Endothelial cell of umbilical vein (primary cell): ENCODE measurements around the gene CCDC171. TPM values are rescaled to one million over a fixed set of nuclear protein-coding genes. Genes with fewer than 3 reads are reported as not detected.

ENCODE experiments used
- BruUV-seq: library from RNA; stranded (reverse); fragments of 400-500 nt; replicated peaks from 2 replicates; lab custom pipeline; 2021; lab: Mats Ljungman, UMichigan
- CTCF ChIA-PET: fragments of 300-600, 350-600 bp; sonication (Branson Sonifier 250); formaldehyde crosslinking; loops from one replicate; lab custom pipeline; 2021; ENCODE audit warnings: antibody characterized with exemption, inconsistent platforms; lab: Charles Lee
- POLR2A ChIA-PET: fragments of 300-600, 350-600 bp; sonication (Branson Sonifier 250); formaldehyde crosslinking; loops from one replicate; lab custom pipeline; 2021; ENCODE audit warnings: antibody characterized with exemption, inconsistent platforms; lab: Charles Lee
- DNase-seq: peaks from one replicate; pipeline ENCODE4 v3.0.0-alpha.2; 2011; ENCODE audit warnings: low read depth, low spot score
- FAIRE-seq: peaks from 2 replicates; lab custom pipeline; 2011; peaks lifted over from hg19 to GRCh38; lab: Jason Lieb, UNC
- H2AFZ ChIP-seq: 2 replicates; pipeline ENCODE4 v1.6.0; 2012; ENCODE audit warnings: low read depth, low read length, control low read depth, inconsistent platforms
- H3K27ac ChIP-seq: 2 replicates; pipeline ENCODE4 v1.5.1; 2011; ENCODE audit warnings: low read depth, mild to moderate bottlenecking, control low read depth, low read length, moderate library complexity; ENCODE audit not compliant: insufficient read depth
- H3K27me3 ChIP-seq, 2 experiments: 2 replicates each; pipeline versions ENCODE4 v1.6.0 to v1.6.1; 2011; ENCODE audit warnings: low read length in 2 of 2, mixed read lengths in 1 of 2; ENCODE audit not compliant: control insufficient read depth in 2 of 2, insufficient read depth in 2 of 2
- H3K36me3 ChIP-seq, 2 experiments: 2 replicates in 1 of 2; 3 replicates in 1 of 2; pipeline ENCODE4 v1.5.1; 2011; ENCODE audit warnings: low read length in 2 of 2, mild to moderate bottlenecking in 1 of 2, moderate library complexity in 1 of 2; ENCODE audit not compliant: control insufficient read depth in 2 of 2, insufficient read depth in 2 of 2; ENCODE audit errors: extremely low read depth in 1 of 2
- H3K4me1 ChIP-seq: 3 replicates; pipeline ENCODE4 v1.5.1; 2011; ENCODE audit warnings: mild to moderate bottlenecking, low read length; ENCODE audit not compliant: control insufficient read depth, insufficient read depth; ENCODE audit errors: extremely low read depth
- H3K4me2 ChIP-seq: 2 replicates; pipeline ENCODE4 v1.6.1; 2011; ENCODE audit warnings: low read length, control low read depth, mixed read lengths; ENCODE audit not compliant: insufficient read depth
- H3K4me3 ChIP-seq, 3 experiments: fragments of 200-600 bp in 1 of 3; sonication (generic), shearing (Covaris generic) in 1 of 3; replicated peaks in 1 of 3; 2 replicates each; pipeline ENCODE4 v1.5.1; 2011 to 2016; ENCODE audit warnings: control low read depth in 3 of 3, low read length in 3 of 3, mild to moderate bottlenecking in 2 of 3, inconsistent platforms in 1 of 3, low read depth in 1 of 3, moderate library complexity in 1 of 3; ENCODE audit not compliant: insufficient read depth in 1 of 3
- H3K79me2 ChIP-seq: 2 replicates; pipeline ENCODE4 v1.6.0; 2012; ENCODE audit warnings: low read length, inconsistent platforms; ENCODE audit not compliant: control insufficient read depth, insufficient read depth
- H3K9ac ChIP-seq: replicated peaks from 2 replicates; pipeline ENCODE3; 2011; ENCODE audit warnings: low read length, control low read depth; ENCODE audit not compliant: insufficient read depth; ENCODE audit errors: extremely low read depth
- H3K9me1 ChIP-seq: replicated peaks from 3 replicates; pipeline ENCODE4 v1.6.0; 2011; ENCODE audit warnings: mild to moderate bottlenecking, low read length; ENCODE audit not compliant: control insufficient read depth, insufficient read depth; ENCODE audit errors: extremely low read depth
- H3K9me3 ChIP-seq: replicated peaks from 2 replicates; pipeline ENCODE4 v1.5.1; 2012; ENCODE audit warnings: low read length, inconsistent platforms; ENCODE audit not compliant: control insufficient read depth, insufficient read depth
- H4K20me1 ChIP-seq: replicated peaks from 2 replicates; pipeline ENCODE3; 2011; ENCODE audit warnings: mild to moderate bottlenecking, low read length; ENCODE audit not compliant: control insufficient read depth, insufficient read depth; ENCODE audit errors: extremely low read depth
- EZH2 ChIP-seq: IDR thresholded peaks from 2 replicates; pipeline ENCODE4 v1.6.1; 2012; ENCODE audit warnings: borderline replicate concordance, low read depth, mild to moderate bottlenecking, moderate library complexity, low read length, inconsistent platforms; ENCODE audit not compliant: severe bottlenecking
- FOS ChIP-seq: IDR thresholded peaks from 2 replicates; pipeline ENCODE4 v1.6.1; 2011; ENCODE audit warnings: mild to moderate bottlenecking, low read length, moderate library complexity, borderline replicate concordance; ENCODE audit not compliant: insufficient read depth
- GATA2 ChIP-seq: IDR thresholded peaks from 2 replicates; pipeline ENCODE4 v1.7.0; 2011; ENCODE audit warnings: low read depth, mild to moderate bottlenecking, moderate library complexity, mixed read lengths, low read length; ENCODE audit not compliant: insufficient read length, insufficient read depth
- JUN ChIP-seq: IDR thresholded peaks from 2 replicates; pipeline ENCODE4 v1.6.1; 2011; ENCODE audit warnings: borderline replicate concordance, low read depth; ENCODE audit not compliant: insufficient read length, insufficient read depth
- MYC ChIP-seq: IDR thresholded peaks from one replicate; pipeline ENCODE4 v1.6.1; 2011; ENCODE audit warnings: mild to moderate bottlenecking, low read depth, low read length
- POLR2A ChIP-seq: IDR thresholded peaks from 2 replicates; pipeline ENCODE4 v1.6.1; 2012; ENCODE audit warnings: low read depth, mild to moderate bottlenecking, control low read depth, low read length
- POLR2AphosphoS5 ChIP-seq: IDR thresholded peaks from 2 replicates; pipeline ENCODE4 v1.6.1; 2012; ENCODE audit warnings: low read depth, mild to moderate bottlenecking, control low read depth, low read length, moderate library complexity; ENCODE audit not compliant: insufficient read depth
- dilution Hi-C: fragments of 300-500 bp; cut with MboI; formaldehyde crosslinking; loops from one replicate; pipeline ENCODE4 v1.15.0; 2019; ENCODE audit warnings: low sequenced_read_pairs; ENCODE audit not compliant: extremely low pct_ligation_motif_present
- intact Hi-C: fragments of 100-400 bp; cut with micrococcal nuclease; formaldehyde crosslinking; loops from one replicate; pipeline ENCODE4 v1.10.0; 2022
- polyA plus RNA-seq, 4 experiments: library from polyadenylated mRNA; depleted of rRNA in 3 of 4; stranded (reverse) in 3 of 4; unstranded in 1 of 4; fragments of >200 nt; gene quantifications; 2 replicates each; pipeline versions ENCODE4 v1.2.1 to v1.2.3, GENCODE V29; 2011 to 2012; ENCODE audit warnings: missing spikeins in 1 of 4
- total RNA-seq: library from RNA; stranded (reverse); gene quantifications from 2 replicates; pipeline ENCODE4 v1.2.3, GENCODE V29; 2021
- TF ChIP-seq, protein P1 (sequence below), 2 donors: IDR thresholded peaks; 1 replicate in 1 of 2; 2 replicates in 1 of 2; pipeline ENCODE4 v1.5.1; 2011; ENCODE audit warnings: low read length in 2 of 2, mild to moderate bottlenecking in 2 of 2, moderate library complexity in 2 of 2, control low read depth in 1 of 2, inconsistent platforms in 1 of 2, low read depth in 1 of 2; ENCODE audit not compliant: insufficient read depth in 1 of 2; ENCODE audit errors: extremely low read depth in 1 of 2
- TF ChIP-seq, protein P2 (sequence below): IDR thresholded peaks from 2 replicates; pipeline ENCODE4 v1.6.1; 2011; ENCODE audit not compliant: insufficient read depth, insufficient read length

CCDC171 gene
- total and polyA plus RNA-seq, 2 donors (not counting 3 experiments of a cell fraction or from before 2014, with no cell fraction given): 0.58 to 1.4 TPM

DNA sequence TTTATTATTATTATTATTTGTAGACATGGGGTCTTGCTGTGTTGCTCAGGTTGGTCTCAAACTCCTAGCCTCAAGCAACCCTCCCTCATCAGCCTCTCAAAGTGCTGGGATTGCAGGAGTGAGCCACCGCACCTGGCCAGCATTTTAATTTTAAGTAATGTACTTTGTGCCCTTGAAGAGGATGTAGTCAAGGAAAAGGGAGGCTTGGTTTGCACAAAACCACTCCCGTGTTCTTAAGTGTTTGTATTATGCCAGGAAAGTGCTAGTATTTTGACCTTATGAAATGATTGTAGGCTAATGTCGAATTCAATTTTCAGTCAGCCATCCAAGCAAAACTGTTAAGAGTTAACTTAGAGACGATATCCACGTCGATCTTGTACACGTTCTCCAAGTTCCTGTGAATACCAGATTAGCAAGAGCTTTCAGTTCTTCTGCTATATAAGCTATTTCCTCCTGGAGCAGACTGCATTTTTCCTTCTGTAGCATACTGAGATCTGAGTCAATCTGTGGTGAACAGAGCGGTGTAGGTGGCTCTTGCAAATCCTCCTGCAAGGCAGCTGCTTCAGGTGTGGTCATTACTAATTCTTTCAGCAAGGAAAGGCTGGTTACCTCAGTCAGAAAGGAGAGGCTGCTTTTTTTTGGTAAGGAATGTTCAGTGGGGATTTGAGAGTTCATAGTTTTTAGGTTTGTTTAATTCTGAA, 23.7 kb downstream of the CCDC171 start:
- ChIA-PET CTCF (interaction anchor here (0.6 to 1.1 kb wide), 3 partner anchors 14 to 16 kb away, joined by 3 read pairs; no protein-coding TSS in a partner anchor), POLR2A (no interaction called here)
- dilution Hi-C loops: no loop called here

More for the DNA sequence above, 23.7 kb downstream of the CCDC171 start:
- Histone ChIP-seq H3K4me3 (no peak overlapping the region), H3K27ac (no peak overlapping the region), H3K9ac (no peak overlapping the region), H3K79me2 (no peaks in the 10 kb centered on the region), H3K9me3 (no peaks in the 10 kb centered on the region), H3K27me3 (no peaks in the 10 kb centered on the region), H3K4me2 (no peak overlapping the region), H4K20me1 (no peaks in the 10 kb centered on the region), H3K36me3 (no peaks in the 10 kb centered on the region), H3K9me1 (no peaks in the 10 kb centered on the region), H3K4me1 (no peaks in the 10 kb centered on the region), H2AFZ (peak overlapping the region; percentile 6)
- peak; percentile 11 for DNase-seq
- FAIRE-seq: no peak
- no TSS peak for BruUV-seq
- TF ChIP-seq, protein P1, sequence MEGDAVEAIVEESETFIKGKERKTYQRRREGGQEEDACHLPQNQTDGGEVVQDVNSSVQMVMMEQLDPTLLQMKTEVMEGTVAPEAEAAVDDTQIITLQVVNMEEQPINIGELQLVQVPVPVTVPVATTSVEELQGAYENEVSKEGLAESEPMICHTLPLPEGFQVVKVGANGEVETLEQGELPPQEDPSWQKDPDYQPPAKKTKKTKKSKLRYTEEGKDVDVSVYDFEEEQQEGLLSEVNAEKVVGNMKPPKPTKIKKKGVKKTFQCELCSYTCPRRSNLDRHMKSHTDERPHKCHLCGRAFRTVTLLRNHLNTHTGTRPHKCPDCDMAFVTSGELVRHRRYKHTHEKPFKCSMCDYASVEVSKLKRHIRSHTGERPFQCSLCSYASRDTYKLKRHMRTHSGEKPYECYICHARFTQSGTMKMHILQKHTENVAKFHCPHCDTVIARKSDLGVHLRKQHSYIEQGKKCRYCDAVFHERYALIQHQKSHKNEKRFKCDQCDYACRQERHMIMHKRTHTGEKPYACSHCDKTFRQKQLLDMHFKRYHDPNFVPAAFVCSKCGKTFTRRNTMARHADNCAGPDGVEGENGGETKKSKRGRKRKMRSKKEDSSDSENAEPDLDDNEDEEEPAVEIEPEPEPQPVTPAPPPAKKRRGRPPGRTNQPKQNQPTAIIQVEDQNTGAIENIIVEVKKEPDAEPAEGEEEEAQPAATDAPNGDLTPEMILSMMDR (IDR thresholded peaks at IDR 0.05; ENCODE audit: extremely low read depth in 1 of 2, insufficient read depth in 1 of 2, low read depth in 1 of 2, low read length in 2 of 2): no peak
- TF ChIP-seq FOS: no peak
- TF ChIP-seq, protein P2, sequence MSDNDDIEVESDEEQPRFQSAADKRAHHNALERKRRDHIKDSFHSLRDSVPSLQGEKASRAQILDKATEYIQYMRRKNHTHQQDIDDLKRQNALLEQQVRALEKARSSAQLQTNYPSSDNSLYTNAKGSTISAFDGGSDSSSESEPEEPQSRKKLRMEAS: no peak
- no peak for TF ChIP-seq POLR2AphosphoS5
- TF ChIP-seq MYC: no peak
- no peak for TF ChIP-seq EZH2
- no peak for TF ChIP-seq GATA2
- no peak for TF ChIP-seq POLR2A
- TF ChIP-seq JUN: no peak
- intact Hi-C loops: no loop called here
